Measurements from ENCODE around the gene ALKBH5.

DNA sequence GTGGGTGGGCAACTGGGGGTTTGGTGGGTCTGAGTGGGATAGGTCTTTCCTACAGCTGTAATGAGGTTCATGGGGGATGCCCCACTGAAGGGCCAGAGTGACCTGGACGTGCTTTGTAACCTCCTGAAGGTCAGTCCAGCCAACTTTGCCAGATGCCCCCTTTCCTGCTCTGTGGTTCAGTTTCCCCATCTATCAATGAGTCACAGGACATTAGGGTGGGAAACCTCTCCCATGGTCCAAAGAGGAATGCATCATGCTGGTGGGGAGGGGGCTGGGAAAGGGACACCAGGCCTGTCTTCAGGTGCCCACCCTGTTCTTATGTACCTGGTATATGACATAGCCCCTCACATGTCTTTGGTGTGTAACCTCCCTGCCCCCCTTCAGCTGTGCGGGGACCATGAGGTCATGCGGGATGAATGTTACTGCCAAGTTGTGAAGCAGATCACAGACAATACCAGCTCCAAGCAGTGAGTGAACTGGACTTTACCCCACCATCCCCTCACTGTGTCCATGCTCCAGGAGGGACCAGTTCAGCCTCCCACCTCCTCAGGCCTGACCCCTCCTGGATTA lies 24.0 kb upstream of the ALKBH5 start:
- TF ChIP-seq, protein P1, sequence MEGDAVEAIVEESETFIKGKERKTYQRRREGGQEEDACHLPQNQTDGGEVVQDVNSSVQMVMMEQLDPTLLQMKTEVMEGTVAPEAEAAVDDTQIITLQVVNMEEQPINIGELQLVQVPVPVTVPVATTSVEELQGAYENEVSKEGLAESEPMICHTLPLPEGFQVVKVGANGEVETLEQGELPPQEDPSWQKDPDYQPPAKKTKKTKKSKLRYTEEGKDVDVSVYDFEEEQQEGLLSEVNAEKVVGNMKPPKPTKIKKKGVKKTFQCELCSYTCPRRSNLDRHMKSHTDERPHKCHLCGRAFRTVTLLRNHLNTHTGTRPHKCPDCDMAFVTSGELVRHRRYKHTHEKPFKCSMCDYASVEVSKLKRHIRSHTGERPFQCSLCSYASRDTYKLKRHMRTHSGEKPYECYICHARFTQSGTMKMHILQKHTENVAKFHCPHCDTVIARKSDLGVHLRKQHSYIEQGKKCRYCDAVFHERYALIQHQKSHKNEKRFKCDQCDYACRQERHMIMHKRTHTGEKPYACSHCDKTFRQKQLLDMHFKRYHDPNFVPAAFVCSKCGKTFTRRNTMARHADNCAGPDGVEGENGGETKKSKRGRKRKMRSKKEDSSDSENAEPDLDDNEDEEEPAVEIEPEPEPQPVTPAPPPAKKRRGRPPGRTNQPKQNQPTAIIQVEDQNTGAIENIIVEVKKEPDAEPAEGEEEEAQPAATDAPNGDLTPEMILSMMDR (IDR thresholded peaks at IDR 0.05; ENCODE audit: poor library complexity, severe bottlenecking): no peak
- TF ChIP-seq, protein P2, sequence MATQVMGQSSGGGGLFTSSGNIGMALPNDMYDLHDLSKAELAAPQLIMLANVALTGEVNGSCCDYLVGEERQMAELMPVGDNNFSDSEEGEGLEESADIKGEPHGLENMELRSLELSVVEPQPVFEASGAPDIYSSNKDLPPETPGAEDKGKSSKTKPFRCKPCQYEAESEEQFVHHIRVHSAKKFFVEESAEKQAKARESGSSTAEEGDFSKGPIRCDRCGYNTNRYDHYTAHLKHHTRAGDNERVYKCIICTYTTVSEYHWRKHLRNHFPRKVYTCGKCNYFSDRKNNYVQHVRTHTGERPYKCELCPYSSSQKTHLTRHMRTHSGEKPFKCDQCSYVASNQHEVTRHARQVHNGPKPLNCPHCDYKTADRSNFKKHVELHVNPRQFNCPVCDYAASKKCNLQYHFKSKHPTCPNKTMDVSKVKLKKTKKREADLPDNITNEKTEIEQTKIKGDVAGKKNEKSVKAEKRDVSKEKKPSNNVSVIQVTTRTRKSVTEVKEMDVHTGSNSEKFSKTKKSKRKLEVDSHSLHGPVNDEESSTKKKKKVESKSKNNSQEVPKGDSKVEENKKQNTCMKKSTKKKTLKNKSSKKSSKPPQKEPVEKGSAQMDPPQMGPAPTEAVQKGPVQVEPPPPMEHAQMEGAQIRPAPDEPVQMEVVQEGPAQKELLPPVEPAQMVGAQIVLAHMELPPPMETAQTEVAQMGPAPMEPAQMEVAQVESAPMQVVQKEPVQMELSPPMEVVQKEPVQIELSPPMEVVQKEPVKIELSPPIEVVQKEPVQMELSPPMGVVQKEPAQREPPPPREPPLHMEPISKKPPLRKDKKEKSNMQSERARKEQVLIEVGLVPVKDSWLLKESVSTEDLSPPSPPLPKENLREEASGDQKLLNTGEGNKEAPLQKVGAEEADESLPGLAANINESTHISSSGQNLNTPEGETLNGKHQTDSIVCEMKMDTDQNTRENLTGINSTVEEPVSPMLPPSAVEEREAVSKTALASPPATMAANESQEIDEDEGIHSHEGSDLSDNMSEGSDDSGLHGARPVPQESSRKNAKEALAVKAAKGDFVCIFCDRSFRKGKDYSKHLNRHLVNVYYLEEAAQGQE (IDR thresholded peaks at IDR 0.05; ENCODE audit: borderline replicate concordance): no peak
- TF ChIP-seq MXI1 (conservative IDR thresholded peaks at IDR 0.05; ENCODE audit: poor library complexity, severe bottlenecking) (no peak), TAF1 (IDR thresholded peaks at IDR 0.05; ENCODE audit: low read depth) (no peak), EP300 (conservative IDR thresholded peaks at IDR 0.05; ENCODE audit: poor library complexity, severe bottlenecking) (no peak)

Measured in neural cell (in vitro differentiated cells).